ENCODE measurements around the gene KIF6. TPM values are rescaled to one million over a fixed set of nuclear protein-coding genes. Genes with fewer than 3 reads are reported as not detected.

Gene KIF6
- total and polyA plus RNA-seq, 2 donors, result 0.24 to 0.37 TPM

DNA sequence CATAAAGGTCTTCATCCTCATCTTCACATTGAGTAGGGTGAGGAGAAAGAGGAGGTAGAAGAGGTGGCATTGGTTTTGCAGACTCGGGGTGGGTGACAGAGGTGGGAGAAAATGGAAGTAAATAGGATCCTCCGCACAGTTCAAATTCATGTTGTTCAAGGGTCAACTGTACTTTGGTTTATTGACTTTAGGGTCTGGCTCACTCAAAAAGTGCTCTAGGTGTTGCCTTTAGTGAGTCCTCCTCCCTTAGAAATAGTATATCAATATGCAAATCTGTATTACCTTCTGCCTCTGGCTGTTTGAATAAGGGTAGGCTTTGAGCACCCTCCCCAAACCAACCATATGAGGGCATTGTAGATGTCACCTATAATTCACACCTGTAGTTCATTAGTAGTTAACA lies 54.7 kb downstream of the KIF6 start:
- no peaks in the 10 kb centered on the region for H3K36me3 ChIP-seq (ENCODE audit: control insufficient read depth in 2 of 2, insufficient read depth in 2 of 2, low read length in 1 of 2)
- no peak for DNase-seq (ENCODE audit: low read depth in 6 of 9, low spot score in 9 of 9)
- no peaks in the 10 kb centered on the region for H3K27me3 ChIP-seq (ENCODE audit: control insufficient read depth in 2 of 2, insufficient read depth in 1 of 2, low read length in 1 of 2)
- H3K4me3 ChIP-seq (ENCODE audit: low read length in 2 of 2), result no peak overlapping the region
- H3K27ac ChIP-seq (ENCODE audit: low read depth in 1 of 2, low read length in 1 of 2), result no peak overlapping the region
- H3K9me3 ChIP-seq (ENCODE audit: control insufficient read depth in 2 of 2, insufficient read depth in 1 of 2, low read length in 1 of 2), result no peaks in the 10 kb centered on the region
- no peaks in the 10 kb centered on the region for H3K4me1 ChIP-seq (ENCODE audit: control insufficient read depth in 2 of 2, insufficient read depth in 2 of 2, low read length in 2 of 2)
- 97% methylated on average over 2 of the region's 2 CpGs for WGBS

DNA sequence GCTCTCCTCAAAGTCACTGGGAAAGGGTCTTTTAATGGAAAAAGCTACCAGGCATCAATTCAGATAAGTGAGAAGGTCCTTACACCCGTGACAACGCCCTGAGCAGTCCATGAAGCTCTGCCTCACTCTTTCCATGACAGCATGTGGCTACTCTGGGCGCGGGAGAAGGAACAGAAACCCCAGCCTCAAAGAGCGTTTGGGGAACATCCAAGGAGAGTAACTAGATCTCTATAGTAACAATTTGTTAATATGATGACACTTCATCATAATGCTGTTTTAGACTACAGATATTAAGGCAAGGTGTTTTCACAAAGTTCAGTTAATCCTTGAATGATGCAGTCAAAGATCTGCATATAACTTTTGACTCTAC lies 55.2 kb downstream of the KIF6 start:
- no peak overlapping the region for H3K27ac ChIP-seq (ENCODE audit: low read depth in 1 of 2, low read length in 1 of 2)
- H3K27me3 ChIP-seq (ENCODE audit: control insufficient read depth in 2 of 2, insufficient read depth in 1 of 2, low read length in 1 of 2), result no peaks in the 10 kb centered on the region
- 90% methylated on average over 5 of the region's 5 CpGs for WGBS
- H3K36me3 ChIP-seq (ENCODE audit: control insufficient read depth in 2 of 2, insufficient read depth in 2 of 2, low read length in 1 of 2), result no peaks in the 10 kb centered on the region
- H3K4me1 ChIP-seq (ENCODE audit: control insufficient read depth in 2 of 2, insufficient read depth in 2 of 2, low read length in 2 of 2), result no peaks in the 10 kb centered on the region
- DNase-seq (ENCODE audit: low read depth in 6 of 9, low spot score in 9 of 9), result peak in 1 of 9 donors; percentile 4
- no peaks in the 10 kb centered on the region for H3K9me3 ChIP-seq (ENCODE audit: control insufficient read depth in 2 of 2, insufficient read depth in 1 of 2, low read length in 1 of 2)
- H3K4me3 ChIP-seq (ENCODE audit: low read length in 2 of 2), result no peak overlapping the region

GRCh38 chr6:39669207-39669972 lies 55.8 kb downstream of the KIF6 start:
- DNase-seq (ENCODE audit: low read depth in 6 of 9, low spot score in 9 of 9), result no peak
- WGBS, result 81% methylated on average over 8 of the region's 8 CpGs
- H3K27me3 ChIP-seq (ENCODE audit: control insufficient read depth in 2 of 2, insufficient read depth in 1 of 2, low read length in 1 of 2), result no peaks in the 10 kb centered on the region
- H3K4me3 ChIP-seq (ENCODE audit: low read length in 2 of 2), result no peak overlapping the region
- no peaks in the 10 kb centered on the region for H3K9me3 ChIP-seq (ENCODE audit: control insufficient read depth in 2 of 2, insufficient read depth in 1 of 2, low read length in 1 of 2)
- no peaks in the 10 kb centered on the region for H3K36me3 ChIP-seq (ENCODE audit: control insufficient read depth in 2 of 2, insufficient read depth in 2 of 2, low read length in 1 of 2)
- H3K4me1 ChIP-seq (ENCODE audit: control insufficient read depth in 2 of 2, insufficient read depth in 2 of 2, low read length in 2 of 2), result no peaks in the 10 kb centered on the region
- H3K27ac ChIP-seq (ENCODE audit: low read depth in 1 of 2, low read length in 1 of 2), result no peak overlapping the region

DNA sequence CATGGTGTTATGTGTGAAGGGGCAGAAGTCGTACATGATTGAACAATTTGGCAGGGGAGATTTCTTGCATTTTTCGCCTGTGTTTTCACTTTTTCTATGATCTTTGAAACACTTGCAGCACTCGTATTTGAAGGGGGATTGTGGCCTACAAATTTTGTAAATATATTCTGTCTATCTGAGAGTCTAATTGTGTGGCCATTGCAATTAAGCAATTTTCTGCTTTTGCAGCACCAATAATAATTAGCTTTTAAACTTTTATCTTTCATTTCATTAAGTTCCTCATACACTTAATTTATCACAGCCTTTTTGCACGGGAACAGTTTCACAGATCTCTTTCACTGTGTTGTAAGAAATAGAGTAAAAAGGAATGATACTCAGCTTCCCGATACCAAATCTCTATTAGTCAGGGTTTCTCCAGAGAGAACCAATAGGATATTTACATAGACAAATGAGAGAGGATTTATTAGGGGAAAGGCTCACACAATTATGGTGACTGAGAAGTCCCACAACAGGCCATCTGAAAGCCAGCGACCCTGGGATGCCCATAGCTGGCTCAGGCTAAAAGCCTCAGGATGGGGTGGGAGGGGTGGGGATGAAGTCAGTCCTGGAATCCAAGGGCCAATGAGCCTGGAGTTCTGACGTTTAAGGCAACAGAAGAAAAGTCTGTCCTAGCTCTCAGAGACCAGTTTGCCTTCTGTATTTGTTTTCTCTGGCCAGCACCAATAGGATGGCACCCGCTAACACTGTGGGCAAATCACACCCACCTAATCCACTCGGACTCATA lies 58.3 kb downstream of the KIF6 start:
- 88% methylated on average over 9 of the region's 9 CpGs for WGBS
- Histone ChIP-seq H3K27me3 (ENCODE audit: control insufficient read depth in 2 of 2, insufficient read depth in 1 of 2, low read length in 1 of 2) (no peaks in the 10 kb centered on the region), H3K36me3 (ENCODE audit: control insufficient read depth in 2 of 2, insufficient read depth in 2 of 2, low read length in 1 of 2) (no peaks in the 10 kb centered on the region), H3K4me3 (ENCODE audit: low read length in 2 of 2) (no peak overlapping the region), H3K9me3 (ENCODE audit: control insufficient read depth in 2 of 2, insufficient read depth in 1 of 2, low read length in 1 of 2) (no peaks in the 10 kb centered on the region), H3K27ac (ENCODE audit: low read depth in 1 of 2, low read length in 1 of 2) (no peak overlapping the region), H3K4me1 (ENCODE audit: control insufficient read depth in 2 of 2, insufficient read depth in 2 of 2, low read length in 2 of 2) (no peaks in the 10 kb centered on the region)
- DNase-seq (ENCODE audit: low read depth in 6 of 9, low spot score in 9 of 9), result no peak

DNA sequence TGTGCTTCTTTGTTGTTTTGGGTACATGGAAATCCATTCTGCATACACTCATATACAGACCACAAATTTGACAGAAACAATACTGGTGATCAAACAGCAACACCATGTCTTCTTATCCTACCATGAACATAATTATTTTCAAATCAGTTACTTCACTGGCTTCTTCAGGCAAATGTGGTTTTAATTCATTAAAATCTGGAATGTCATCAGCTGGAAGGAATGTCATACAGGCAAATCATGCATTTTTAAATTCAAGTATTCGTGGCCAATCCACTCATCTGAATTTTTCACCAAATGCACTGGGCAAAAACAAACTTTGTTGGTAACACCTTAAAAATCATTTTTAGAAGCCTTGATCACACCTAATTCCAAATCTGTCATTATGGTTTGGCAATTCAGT lies 59.3 kb downstream of the KIF6 start:
- 89% methylated on average over 1 of the region's 1 CpG for WGBS
- Histone ChIP-seq H3K36me3 (ENCODE audit: control insufficient read depth in 2 of 2, insufficient read depth in 2 of 2, low read length in 1 of 2) (no peaks in the 10 kb centered on the region), H3K27me3 (ENCODE audit: control insufficient read depth in 2 of 2, insufficient read depth in 1 of 2, low read length in 1 of 2) (no peaks in the 10 kb centered on the region), H3K4me1 (ENCODE audit: control insufficient read depth in 2 of 2, insufficient read depth in 2 of 2, low read length in 2 of 2) (no peaks in the 10 kb centered on the region), H3K9me3 (ENCODE audit: control insufficient read depth in 2 of 2, insufficient read depth in 1 of 2, low read length in 1 of 2) (no peaks in the 10 kb centered on the region), H3K27ac (ENCODE audit: low read depth in 1 of 2, low read length in 1 of 2) (no peak overlapping the region), H3K4me3 (ENCODE audit: low read length in 2 of 2) (no peak overlapping the region)
- no peak for DNase-seq (ENCODE audit: low read depth in 6 of 9, low spot score in 9 of 9)

DNA sequence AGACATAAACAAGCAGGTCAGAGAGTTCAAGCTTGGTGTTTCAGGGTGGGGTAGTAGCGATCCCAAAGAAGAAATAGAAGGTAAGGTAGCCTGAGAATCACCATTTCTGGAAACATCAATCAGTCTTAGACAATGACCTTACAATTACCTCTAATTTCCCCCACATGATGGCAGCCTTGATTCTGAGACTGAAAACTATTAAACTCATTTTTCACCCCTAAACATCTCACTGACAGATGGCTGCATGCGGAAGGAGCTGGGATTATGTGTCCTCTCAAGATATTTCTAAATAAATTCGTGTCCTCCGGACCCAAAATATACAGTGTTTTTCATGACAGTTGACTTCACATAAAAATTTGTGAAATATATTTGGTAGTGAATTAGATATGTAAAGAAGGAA lies 61.0 kb downstream of the KIF6 start:
- no peaks in the 10 kb centered on the region for H3K9me3 ChIP-seq (ENCODE audit: control insufficient read depth in 2 of 2, insufficient read depth in 1 of 2, low read length in 1 of 2)
- H3K4me1 ChIP-seq (ENCODE audit: control insufficient read depth in 2 of 2, insufficient read depth in 2 of 2, low read length in 2 of 2), result no peaks in the 10 kb centered on the region
- H3K36me3 ChIP-seq (ENCODE audit: control insufficient read depth in 2 of 2, insufficient read depth in 2 of 2, low read length in 1 of 2), result no peaks in the 10 kb centered on the region
- no peak overlapping the region for H3K27ac ChIP-seq (ENCODE audit: low read depth in 1 of 2, low read length in 1 of 2)
- no peaks in the 10 kb centered on the region for H3K27me3 ChIP-seq (ENCODE audit: control insufficient read depth in 2 of 2, insufficient read depth in 1 of 2, low read length in 1 of 2)
- no peak for DNase-seq (ENCODE audit: low read depth in 6 of 9, low spot score in 9 of 9)
- no peak overlapping the region for H3K4me3 ChIP-seq (ENCODE audit: low read length in 2 of 2)
- 71% methylated on average over 4 of the region's 4 CpGs for WGBS

DNA sequence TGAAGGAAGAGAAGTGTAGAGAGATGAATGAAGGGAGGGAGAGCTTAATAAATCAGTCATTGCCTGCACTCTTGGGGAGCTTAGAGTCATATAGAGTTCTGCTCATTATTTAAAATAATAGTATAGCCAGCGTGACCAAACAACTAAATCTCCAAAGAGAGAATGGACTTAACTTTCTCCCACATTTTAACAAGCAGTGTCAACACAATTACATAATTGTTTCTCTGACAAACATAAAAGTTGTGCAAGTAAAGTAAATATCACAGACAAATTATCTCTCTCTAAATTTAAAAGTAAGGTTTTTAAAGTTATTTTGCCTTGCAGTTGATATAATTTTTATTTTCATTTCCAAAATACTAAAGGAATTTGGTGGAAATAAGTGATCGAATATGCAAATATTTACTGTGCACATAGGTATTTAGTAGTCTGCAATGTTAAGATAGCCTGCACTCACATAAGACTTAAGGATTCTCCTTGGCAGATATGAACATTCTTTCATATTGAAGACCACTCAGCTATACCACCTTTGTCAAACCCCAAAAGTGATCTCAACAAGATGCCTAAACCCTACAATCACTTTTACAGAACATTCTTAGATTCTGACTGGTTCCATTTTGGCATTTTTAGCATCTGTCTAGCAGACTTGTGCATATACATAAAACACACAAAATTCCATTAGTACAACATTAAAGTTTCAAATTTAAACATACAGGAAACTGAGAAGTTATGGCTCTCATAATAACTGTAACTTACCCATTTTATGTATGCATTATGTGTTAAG lies 67.7 kb downstream of the KIF6 start:
- WGBS, result 97% methylated on average over 2 of the region's 2 CpGs
- H3K9me3 ChIP-seq (ENCODE audit: control insufficient read depth in 2 of 2, insufficient read depth in 1 of 2, low read length in 1 of 2), result no peaks in the 10 kb centered on the region
- no peaks in the 10 kb centered on the region for H3K27me3 ChIP-seq (ENCODE audit: control insufficient read depth in 2 of 2, insufficient read depth in 1 of 2, low read length in 1 of 2)
- no peak overlapping the region for H3K27ac ChIP-seq (ENCODE audit: low read depth in 1 of 2, low read length in 1 of 2)
- H3K4me3 ChIP-seq (ENCODE audit: low read length in 2 of 2), result no peak overlapping the region
- H3K4me1 ChIP-seq (ENCODE audit: control insufficient read depth in 2 of 2, insufficient read depth in 2 of 2, low read length in 2 of 2), result no peaks in the 10 kb centered on the region
- H3K36me3 ChIP-seq (ENCODE audit: control insufficient read depth in 2 of 2, insufficient read depth in 2 of 2, low read length in 1 of 2), result no peaks in the 10 kb centered on the region
- no peak for DNase-seq (ENCODE audit: low read depth in 6 of 9, low spot score in 9 of 9)

GRCh38 chr6:39654121-39654520 lies 71.1 kb downstream of the KIF6 start:
- WGBS, result 90% methylated on average over 1 of the region's 1 CpG
- Histone ChIP-seq H3K27me3 (ENCODE audit: control insufficient read depth in 2 of 2, insufficient read depth in 1 of 2, low read length in 1 of 2) (no peaks in the 10 kb centered on the region), H3K9me3 (ENCODE audit: control insufficient read depth in 2 of 2, insufficient read depth in 1 of 2, low read length in 1 of 2) (no peaks in the 10 kb centered on the region), H3K27ac (ENCODE audit: low read depth in 1 of 2, low read length in 1 of 2) (no peak overlapping the region), H3K4me3 (ENCODE audit: low read length in 2 of 2) (no peak overlapping the region), H3K36me3 (ENCODE audit: control insufficient read depth in 2 of 2, insufficient read depth in 2 of 2, low read length in 1 of 2) (no peaks in the 10 kb centered on the region), H3K4me1 (ENCODE audit: control insufficient read depth in 2 of 2, insufficient read depth in 2 of 2, low read length in 2 of 2) (no peaks in the 10 kb centered on the region)
- no peak for DNase-seq (ENCODE audit: low read depth in 6 of 9, low spot score in 9 of 9)

DNA sequence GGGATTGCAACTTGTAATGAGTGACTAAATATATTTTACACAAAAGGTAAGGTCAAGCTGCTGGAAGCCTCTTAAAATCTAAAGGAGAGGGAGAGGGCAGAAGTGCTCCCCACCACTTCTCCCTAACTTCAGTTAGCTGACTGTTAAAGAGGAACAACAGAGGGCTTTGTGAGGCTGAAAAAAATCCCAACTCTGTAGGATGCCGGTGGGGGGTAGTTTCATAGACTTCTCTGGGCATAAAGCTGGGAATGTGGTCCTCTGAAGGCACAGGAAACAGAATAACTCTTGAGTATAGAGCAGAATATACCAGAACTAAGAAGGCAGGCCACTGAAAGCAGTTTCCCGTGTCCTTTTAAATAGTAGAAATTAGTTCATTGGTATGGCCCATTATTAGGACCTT lies 71.6 kb downstream of the KIF6 start:
- no peak for DNase-seq (ENCODE audit: low read depth in 6 of 9, low spot score in 9 of 9)
- 52% methylated on average over 2 of the region's 2 CpGs for WGBS

More for the DNA sequence above, 71.6 kb downstream of the KIF6 start:
- Histone ChIP-seq H3K4me3 (ENCODE audit: low read length in 2 of 2) (no peak overlapping the region), H3K9me3 (ENCODE audit: control insufficient read depth in 2 of 2, insufficient read depth in 1 of 2, low read length in 1 of 2) (no peaks in the 10 kb centered on the region), H3K27ac (ENCODE audit: low read depth in 1 of 2, low read length in 1 of 2) (no peak overlapping the region), H3K36me3 (ENCODE audit: control insufficient read depth in 2 of 2, insufficient read depth in 2 of 2, low read length in 1 of 2) (no peaks in the 10 kb centered on the region), H3K27me3 (ENCODE audit: control insufficient read depth in 2 of 2, insufficient read depth in 1 of 2, low read length in 1 of 2) (no peaks in the 10 kb centered on the region), H3K4me1 (ENCODE audit: control insufficient read depth in 2 of 2, insufficient read depth in 2 of 2, low read length in 2 of 2) (no peaks in the 10 kb centered on the region)
